DND-41 (cell line): Measurements from ENCODE around the gene APOO.

Source experiments
- EZH2 ChIP-seq: IDR thresholded peaks from 3 replicates; pipeline ENCODE4 v1.6.1; 2012; ENCODE audit warnings: borderline replicate concordance, low read depth, mild to moderate bottlenecking, moderate library complexity, low read length, inconsistent platforms; ENCODE audit not compliant: severe bottlenecking
- TF ChIP-seq, protein P1 (sequence below): IDR thresholded peaks from 2 replicates; pipeline ENCODE4 v1.5.1; 2012; ENCODE audit warnings: borderline replicate concordance, low read length, moderate library complexity, mild to moderate bottlenecking; ENCODE audit not compliant: poor library complexity, severe bottlenecking; ENCODE audit errors: extremely low read depth

DNA sequence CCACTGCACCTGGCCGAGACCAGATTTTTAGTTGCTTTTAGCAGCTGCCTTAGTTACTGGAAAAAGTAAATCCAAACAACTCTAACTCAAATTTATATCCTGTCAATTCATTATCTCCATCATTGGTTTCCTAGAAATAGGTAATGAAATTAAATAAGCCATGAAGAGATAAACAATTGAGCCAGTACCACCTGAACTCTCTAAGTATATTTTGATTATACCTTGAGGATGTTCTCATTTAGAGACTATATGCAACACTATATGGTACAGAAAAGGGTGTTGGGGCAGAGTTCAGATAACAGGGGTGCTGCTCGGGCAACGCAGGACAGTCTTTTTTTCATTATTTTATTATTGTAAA, 89.8 kb downstream of the APOO start:
- TF ChIP-seq, protein P1, sequence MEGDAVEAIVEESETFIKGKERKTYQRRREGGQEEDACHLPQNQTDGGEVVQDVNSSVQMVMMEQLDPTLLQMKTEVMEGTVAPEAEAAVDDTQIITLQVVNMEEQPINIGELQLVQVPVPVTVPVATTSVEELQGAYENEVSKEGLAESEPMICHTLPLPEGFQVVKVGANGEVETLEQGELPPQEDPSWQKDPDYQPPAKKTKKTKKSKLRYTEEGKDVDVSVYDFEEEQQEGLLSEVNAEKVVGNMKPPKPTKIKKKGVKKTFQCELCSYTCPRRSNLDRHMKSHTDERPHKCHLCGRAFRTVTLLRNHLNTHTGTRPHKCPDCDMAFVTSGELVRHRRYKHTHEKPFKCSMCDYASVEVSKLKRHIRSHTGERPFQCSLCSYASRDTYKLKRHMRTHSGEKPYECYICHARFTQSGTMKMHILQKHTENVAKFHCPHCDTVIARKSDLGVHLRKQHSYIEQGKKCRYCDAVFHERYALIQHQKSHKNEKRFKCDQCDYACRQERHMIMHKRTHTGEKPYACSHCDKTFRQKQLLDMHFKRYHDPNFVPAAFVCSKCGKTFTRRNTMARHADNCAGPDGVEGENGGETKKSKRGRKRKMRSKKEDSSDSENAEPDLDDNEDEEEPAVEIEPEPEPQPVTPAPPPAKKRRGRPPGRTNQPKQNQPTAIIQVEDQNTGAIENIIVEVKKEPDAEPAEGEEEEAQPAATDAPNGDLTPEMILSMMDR, result no peak
- TF ChIP-seq EZH2, result no peak
